Measurements from ENCODE around the gene TRIM75. TPM values are rescaled to one million over a fixed set of nuclear protein-coding genes. Genes with fewer than 3 reads are reported as not detected.

Gene TRIM75
- not detected for total RNA-seq

- DNase-seq, result no peak
- H3K4me1 ChIP-seq, result no peaks in the 10 kb centered on the region
- H3K9me3 ChIP-seq, result no peaks in the 10 kb centered on the region
- in situ Hi-C loops (cut with MboI; ENCODE audit: low pct_ligation_motif_present in 1 of 4, low pct_unique_long_range_greater_than_20kb in 1 of 4, low sequenced_read_pairs in 3 of 4), result no loop called here
- no peaks in the 10 kb centered on the region for H3K36me3 ChIP-seq
- WGBS, 2 donors (ENCODE audit: low coverage in 1 of 2), result 62 to 67% methylated on average over 6 of the region's 6 CpGs
- TF ChIP-seq POLR2AphosphoS5 (IDR thresholded peaks at IDR 0.05), result no peak
- no peak for TF ChIP-seq EP300 (IDR thresholded peaks at IDR 0.05; ENCODE audit: low read depth)
- TF ChIP-seq POLR2A (IDR thresholded peaks at IDR 0.05), result no peak
- TF ChIP-seq CTCF (IDR thresholded peaks at IDR 0.05), result no peak
- no peak within 1 kb of the TSS for H3K4me3 ChIP-seq
- H3K27me3 ChIP-seq, result no peaks in the 10 kb centered on the region
- intact Hi-C loops (cut with DNase I; ENCODE audit: low total_unique reads), result no loop called here
- no peak within 1 kb of the TSS for H3K27ac ChIP-seq
Observed at GRCh38 chr4:165053645-165054044, at the start of gene TRIM75. TSS of gene TRIM75 (plus strand) at chr4:165053866. CDS start at chr4:165059148, 5,282 bp downstream.

- DNase-seq, result no peak
- no peak overlapping the region for H3K4me3 ChIP-seq
- no peaks in the 10 kb centered on the region for H3K36me3 ChIP-seq
- H3K9me3 ChIP-seq, result no peaks in the 10 kb centered on the region
- in situ Hi-C loops (cut with MboI; ENCODE audit: low pct_ligation_motif_present in 1 of 4, low pct_unique_long_range_greater_than_20kb in 1 of 4, low sequenced_read_pairs in 3 of 4) (no loop called here), intact Hi-C loops (cut with DNase I; ENCODE audit: low total_unique reads) (no loop called here)
- H3K4me1 ChIP-seq, result no peaks in the 10 kb centered on the region
- no peaks in the 10 kb centered on the region for H3K27me3 ChIP-seq
- TF ChIP-seq POLR2A (IDR thresholded peaks at IDR 0.05) (no peak), EP300 (IDR thresholded peaks at IDR 0.05; ENCODE audit: low read depth) (no peak), POLR2AphosphoS5 (IDR thresholded peaks at IDR 0.05) (no peak), CTCF (IDR thresholded peaks at IDR 0.05) (no peak)
- H3K27ac ChIP-seq, result no peak overlapping the region
- WGBS, 2 donors (ENCODE audit: low coverage in 1 of 2), result 54 to 87% methylated on average over 2 to 6 of the region's 6 CpGs
Observed at GRCh38 chr4:165005352-165005925, 48.2 kb upstream of the TRIM75 start.

DNA sequence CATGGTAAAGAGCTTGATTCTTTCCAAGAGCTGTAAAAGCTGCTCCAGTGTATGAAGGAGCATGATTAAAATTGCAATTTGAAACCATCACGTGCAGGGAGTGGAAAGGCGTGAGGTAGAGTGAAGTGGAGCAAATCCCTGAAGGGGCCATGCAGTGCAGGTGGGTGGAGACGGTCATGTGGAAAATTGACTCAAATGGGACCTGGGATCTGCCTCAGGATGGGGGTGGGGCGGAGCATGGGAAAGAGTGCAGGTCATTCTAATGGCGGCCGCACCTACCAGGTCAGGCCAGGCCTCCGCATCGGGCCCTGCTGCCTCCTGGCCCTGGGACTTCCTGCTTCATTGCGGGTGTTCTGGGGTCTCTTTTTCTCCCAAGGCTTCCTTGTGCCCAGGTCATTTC lies 47.2 kb upstream of the TRIM75 start:
- in situ Hi-C loops (cut with MboI; ENCODE audit: low pct_ligation_motif_present in 1 of 4, low pct_unique_long_range_greater_than_20kb in 1 of 4, low sequenced_read_pairs in 3 of 4), result no loop called here
- Histone ChIP-seq H3K27me3 (no peaks in the 10 kb centered on the region), H3K4me1 (no peaks in the 10 kb centered on the region), H3K9me3 (no peaks in the 10 kb centered on the region), H3K27ac (no peak overlapping the region), H3K36me3 (no peaks in the 10 kb centered on the region), H3K4me3 (no peak overlapping the region)
- WGBS, 2 donors (ENCODE audit: low coverage in 1 of 2), result 85 to 100% methylated on average over 2 to 8 of the region's 9 CpGs
- DNase-seq, result no peak
- intact Hi-C loops (cut with DNase I; ENCODE audit: low total_unique reads), result no loop called here
- TF ChIP-seq EP300 (IDR thresholded peaks at IDR 0.05; ENCODE audit: low read depth), result no peak
- no peak for TF ChIP-seq POLR2AphosphoS5 (IDR thresholded peaks at IDR 0.05)
- no peak for TF ChIP-seq CTCF (IDR thresholded peaks at IDR 0.05)
- TF ChIP-seq POLR2A (IDR thresholded peaks at IDR 0.05), result no peak

DNA sequence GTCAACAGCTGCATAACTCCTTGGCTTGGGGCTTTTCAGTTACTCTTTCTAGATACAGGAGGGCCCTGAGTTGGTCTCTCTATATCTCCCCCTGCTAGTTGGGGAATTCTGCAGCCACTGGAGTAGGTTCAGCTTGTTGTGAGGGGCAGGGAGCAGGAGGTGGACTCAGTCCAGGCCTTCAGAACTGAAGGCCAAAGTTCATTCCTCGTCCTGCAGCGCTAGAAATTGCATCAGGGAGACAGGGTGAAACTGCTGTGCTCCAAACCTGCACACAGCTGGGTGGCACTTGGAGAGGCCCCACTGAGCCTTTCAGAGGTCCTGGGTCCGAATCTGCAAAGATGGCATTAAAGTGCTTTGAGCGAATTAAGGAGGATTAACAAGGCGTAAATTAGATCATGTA lies 46.8 kb upstream of the TRIM75 start:
- no peaks in the 10 kb centered on the region for H3K36me3 ChIP-seq
- in situ Hi-C loops (cut with MboI; ENCODE audit: low pct_ligation_motif_present in 1 of 4, low pct_unique_long_range_greater_than_20kb in 1 of 4, low sequenced_read_pairs in 3 of 4) (no loop called here), intact Hi-C loops (cut with DNase I; ENCODE audit: low total_unique reads) (no loop called here)
- no peaks in the 10 kb centered on the region for H3K4me1 ChIP-seq
- 71% methylated on average over 5 of the region's 5 CpGs; no CpG with 5 or more reads in 1 of the 2 donors for WGBS, 2 donors (ENCODE audit: low coverage in 1 of 2)
- H3K4me3 ChIP-seq, result no peak overlapping the region
- H3K27me3 ChIP-seq, result no peaks in the 10 kb centered on the region
- DNase-seq, result no peak
- no peak overlapping the region for H3K27ac ChIP-seq
- no peak for TF ChIP-seq POLR2A (IDR thresholded peaks at IDR 0.05)
- TF ChIP-seq EP300 (IDR thresholded peaks at IDR 0.05; ENCODE audit: low read depth), result no peak
- TF ChIP-seq POLR2AphosphoS5 (IDR thresholded peaks at IDR 0.05), result no peak
- no peak for TF ChIP-seq CTCF (IDR thresholded peaks at IDR 0.05)
- no peaks in the 10 kb centered on the region for H3K9me3 ChIP-seq

Measured in transverse colon (tissue), 4 donors.